ENCODE results near the gene VPS45. TPM values are rescaled to one million over a fixed set of nuclear protein-coding genes. Genes with fewer than 3 reads are reported as not detected.

The VPS45 gene
- total RNA-seq, 1 experiment from 2014 or later, result 47.8 TPM

- Histone ChIP-seq H3K9me3 (ENCODE audit: low read length) (no peaks in the 10 kb centered on the region), H3K27ac (ENCODE audit: low read length) (no peak overlapping the region), H3K79me2 (ENCODE audit: low read length) (peaks cover 39% of the 10 kb centered on the region), H3K27me3 (ENCODE audit: low read length) (no peaks in the 10 kb centered on the region), H3K36me3 (ENCODE audit: low read depth, low read length) (peaks cover 11% of the 10 kb centered on the region; the same call in 1 of the 2 replicates), H4K20me1 (ENCODE audit: low read length) (no peaks in the 10 kb centered on the region), H3K4me1 (ENCODE audit: insufficient read depth, low read length) (peaks cover 21% of the 10 kb centered on the region), H3K9me2 (replicated peaks; ENCODE audit: low read length) (no peaks in the 10 kb centered on the region), H3F3A (ENCODE audit: low read length, unreplicated experiment) (peaks cover 4% of the 10 kb centered on the region), H2AFZ (ENCODE audit: low read length) (no peak overlapping the region), H3K4me2 (ENCODE audit: low read length) (no peak overlapping the region), H3K4me3 (ENCODE audit: low read length) (no peak overlapping the region), H3K9ac (ENCODE audit: low read length) (no peak overlapping the region)
- intact Hi-C loops (cut with micrococcal nuclease), result no loop called here
- ChIA-PET POLR2A (ENCODE audit: unreplicated experiment) (no interaction called here), CTCF (interaction anchor here (0.6 kb wide), 1 partner anchor 100 kb away, joined by 8 read pairs; no protein-coding TSS in a partner anchor)
- no peak for DNase-seq
- TF ChIP-seq CTCF (conservative IDR thresholded peaks at IDR 0.05; ENCODE audit: low read depth, low read length) (no peak), EZH2 (IDR thresholded peaks at IDR 0.05; ENCODE audit: low read length, unreplicated experiment) (no peak), EZH2phosphoT487 (IDR thresholded peaks at IDR 0.05; ENCODE audit: borderline replicate concordance, low read length) (no peak)
- ATAC-seq, result no peak
- no TSS peak for BruUV-seq (replicated peaks)
Measured at GRCh38 chr1:150069923-150070322, 2.3 kb downstream of the VPS45 start.

- H3K36me3 ChIP-seq (ENCODE audit: low read depth, low read length), result peaks cover 22% of the 10 kb centered on the region; the same call in 1 of the 2 replicates
- CTCF ChIA-PET, result interaction anchor here (0.5 to 1.2 kb wide), 6 partner anchors 94 to 268 kb away, joined by 3 to 20 read pairs (median 4); no protein-coding TSS in a partner anchor
Measured at GRCh38 chr1:150072959-150073358, 5.4 kb downstream of the VPS45 start.

More at GRCh38 chr1:150072959-150073358, 5.4 kb downstream of the VPS45 start:
- Histone ChIP-seq H3K9ac (ENCODE audit: low read length) (no peak overlapping the region), H3K27me3 (ENCODE audit: low read length) (no peaks in the 10 kb centered on the region), H3F3A (ENCODE audit: low read length, unreplicated experiment) (no peaks in the 10 kb centered on the region), H3K9me2 (replicated peaks; ENCODE audit: low read length) (no peaks in the 10 kb centered on the region), H3K9me3 (ENCODE audit: low read length) (no peaks in the 10 kb centered on the region), H3K4me1 (ENCODE audit: insufficient read depth, low read length) (peaks cover 5% of the 10 kb centered on the region; the same call in 1 of the 2 replicates), H4K20me1 (ENCODE audit: low read length) (no peaks in the 10 kb centered on the region), H3K27ac (ENCODE audit: low read length) (no peak overlapping the region), H2AFZ (ENCODE audit: low read length) (no peak overlapping the region), H3K4me3 (ENCODE audit: low read length) (no peak overlapping the region), H3K4me2 (ENCODE audit: low read length) (no peak overlapping the region), H3K79me2 (ENCODE audit: low read length) (peaks cover 19% of the 10 kb centered on the region)
- TF ChIP-seq CTCF (conservative IDR thresholded peaks at IDR 0.05; ENCODE audit: low read depth, low read length), result peak; percentile 74
- TF ChIP-seq EZH2phosphoT487 (IDR thresholded peaks at IDR 0.05; ENCODE audit: borderline replicate concordance, low read length), result no peak
- TF ChIP-seq EZH2 (IDR thresholded peaks at IDR 0.05; ENCODE audit: low read length, unreplicated experiment), result no peak
- POLR2A ChIA-PET (ENCODE audit: unreplicated experiment), result no interaction called here
- BruUV-seq (replicated peaks), result no TSS peak
- intact Hi-C loops (cut with micrococcal nuclease), result loop anchor here (1.0 kb wide), 3 partner anchors 96 to 148 kb away; no protein-coding TSS in a partner anchor
- DNase-seq (peak; percentile 51), ATAC-seq (peak; percentile 70)

Measured in PC-3 (cell line).